Activated T-cell treated with anti-CD3 and anti-CD28 coated beads, Interleukin-2, amount 50 U/mL, for 48 hours (primary cell): ENCODE measurements around the gene CTDSP1.
A peak's percentile ranks its signal among the peaks of the same experiment; 100 is the strongest.

ENCODE experiments used
- DNase-seq, 2 experiments: peaks; one replicate each; pipeline ENCODE4 v3.0.0-alpha.2; 2020

CTDSP1 gene, protein sequence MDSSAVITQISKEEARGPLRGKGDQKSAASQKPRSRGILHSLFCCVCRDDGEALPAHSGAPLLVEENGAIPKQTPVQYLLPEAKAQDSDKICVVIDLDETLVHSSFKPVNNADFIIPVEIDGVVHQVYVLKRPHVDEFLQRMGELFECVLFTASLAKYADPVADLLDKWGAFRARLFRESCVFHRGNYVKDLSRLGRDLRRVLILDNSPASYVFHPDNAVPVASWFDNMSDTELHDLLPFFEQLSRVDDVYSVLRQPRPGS

DNA sequence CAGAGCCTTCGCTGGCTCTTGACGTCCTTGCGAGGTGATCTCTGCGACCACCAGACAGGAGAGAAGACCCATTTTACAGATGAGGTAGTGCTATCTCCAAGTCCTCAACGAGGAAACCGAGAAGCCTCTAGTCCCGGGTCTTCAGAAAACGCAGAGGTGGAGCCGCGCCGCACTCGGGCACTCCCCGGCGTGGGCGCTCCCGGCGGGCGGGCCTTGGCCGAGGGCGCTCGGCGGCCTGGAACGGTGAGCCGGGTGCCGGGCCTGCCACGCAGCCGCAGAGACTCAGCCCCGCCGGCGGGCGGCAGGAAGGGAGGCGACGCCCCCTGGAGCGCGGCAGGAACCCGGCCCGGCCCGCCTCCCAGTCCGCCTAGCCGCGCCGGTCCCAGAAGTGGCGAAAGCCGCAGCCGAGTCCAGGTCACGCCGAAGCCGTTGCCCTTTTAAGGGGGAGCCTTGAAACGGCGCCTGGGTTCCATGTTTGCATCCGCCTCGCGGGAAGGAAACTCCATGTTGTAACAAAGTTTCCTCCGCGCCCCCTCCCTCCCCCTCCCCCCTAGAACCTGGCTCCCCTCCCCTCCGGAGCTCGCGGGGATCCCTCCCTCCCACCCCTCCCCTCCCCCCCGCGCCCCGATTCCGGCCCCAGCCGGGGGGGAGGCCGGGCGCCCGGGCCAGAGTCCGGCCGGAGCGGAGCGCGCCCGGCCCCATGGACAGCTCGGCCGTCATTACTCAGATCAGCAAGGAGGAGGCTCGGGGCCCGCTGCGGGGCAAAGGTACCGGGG is at the start of gene CTDSP1:
TSS of gene CTDSP1 (plus strand) at position 478 of the 776 bp plus-strand sequence. CDS start at position 701, 223 bp downstream.
- DNase-seq, result peak; percentile 92 to 94

DNA sequence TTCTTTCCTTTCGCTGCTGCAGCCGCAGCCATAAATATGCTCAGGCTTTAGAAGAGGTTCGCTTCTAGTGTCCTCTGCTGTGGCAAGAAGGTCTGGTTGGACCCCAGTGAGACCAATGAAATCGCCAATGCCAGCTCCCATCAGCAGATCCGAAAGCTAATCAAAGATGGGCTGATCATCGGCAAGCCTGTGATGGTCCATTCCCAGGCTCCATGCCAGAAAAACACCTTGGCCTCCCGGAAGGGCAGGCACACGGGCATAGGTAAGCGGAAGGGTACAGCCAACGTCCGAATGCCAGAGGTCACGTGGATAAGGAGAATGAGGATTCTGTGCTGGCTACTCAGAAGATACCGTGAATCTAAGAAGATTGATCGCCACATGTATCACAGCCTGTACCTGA is 45.6 kb upstream of the CTDSP1 start:
- DNase-seq, result no peak

DNA sequence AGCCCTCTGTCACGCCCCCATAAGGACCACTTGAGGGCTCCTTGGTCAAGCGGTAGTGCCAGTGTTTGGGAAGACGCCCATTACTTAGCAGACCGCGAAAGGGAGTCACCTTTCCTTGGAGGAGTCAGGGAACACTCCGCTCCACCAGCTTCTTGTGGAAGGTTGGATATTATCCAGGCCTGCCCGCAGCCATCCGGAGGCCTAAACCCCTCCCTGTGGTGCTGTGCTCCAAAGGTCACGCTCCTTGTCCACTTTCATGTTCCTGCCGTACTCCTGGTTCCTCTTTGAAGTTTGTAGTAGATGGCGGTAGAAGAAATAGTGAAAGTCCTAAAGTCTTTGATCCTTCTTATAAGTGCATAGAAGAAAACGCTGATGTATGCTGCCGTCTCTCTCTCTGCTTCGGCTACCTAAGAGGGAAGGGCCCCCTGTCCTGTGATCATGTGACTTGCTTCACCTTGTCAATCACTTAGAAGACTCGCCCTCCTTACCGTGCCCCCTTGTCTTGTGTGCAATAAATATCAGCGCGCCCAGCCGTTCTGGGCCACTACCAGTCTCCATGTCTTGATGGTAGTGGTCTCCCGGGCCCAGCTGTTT is 44.7 kb upstream of the CTDSP1 start:
- DNase-seq, result no peak

DNA sequence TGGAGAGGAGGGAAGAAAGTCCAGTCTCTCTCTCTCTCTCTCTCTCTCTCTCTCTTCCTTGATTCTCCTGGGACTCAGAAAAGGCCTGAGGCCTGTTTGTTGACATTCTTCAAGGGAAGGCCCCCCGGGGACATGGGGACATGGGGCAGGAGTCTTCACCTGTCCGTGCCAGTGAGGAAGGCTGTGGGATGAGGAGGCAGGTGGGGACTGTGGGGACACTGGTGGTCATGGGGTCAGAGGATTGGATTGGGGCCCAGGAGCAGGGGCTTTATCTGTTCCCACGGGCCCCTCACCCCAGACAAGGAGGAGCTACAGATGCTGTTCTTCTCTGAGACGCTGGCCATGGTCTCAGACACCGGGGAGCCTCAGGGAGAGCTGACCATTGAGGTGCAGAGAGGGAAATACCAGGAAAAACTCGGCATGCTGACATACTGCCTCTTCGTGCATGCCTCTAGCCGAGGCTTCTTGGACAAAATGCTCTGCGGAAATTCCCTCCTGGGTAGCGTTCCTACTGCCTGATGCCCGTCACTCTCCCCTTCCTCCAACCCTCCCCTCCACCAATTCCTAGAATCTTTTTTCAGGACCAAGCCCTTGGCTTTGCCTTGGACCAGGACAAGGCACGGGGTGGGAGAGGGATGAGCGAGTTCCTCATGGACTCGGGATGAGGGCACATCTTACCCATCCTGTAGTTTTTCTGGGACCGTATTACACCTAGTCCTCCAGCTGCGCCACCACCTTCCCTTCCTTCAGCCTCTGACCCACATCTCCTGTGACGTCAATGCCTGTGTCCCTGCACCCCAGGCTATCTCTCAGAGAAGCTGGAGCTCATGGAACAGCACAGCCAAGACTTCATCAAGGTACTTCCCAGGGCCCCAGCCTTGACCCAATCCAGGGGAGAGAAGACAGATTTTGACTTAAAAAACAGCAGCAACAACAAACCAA is 42.2 kb upstream of the CTDSP1 start:
- no peak for DNase-seq

DNA sequence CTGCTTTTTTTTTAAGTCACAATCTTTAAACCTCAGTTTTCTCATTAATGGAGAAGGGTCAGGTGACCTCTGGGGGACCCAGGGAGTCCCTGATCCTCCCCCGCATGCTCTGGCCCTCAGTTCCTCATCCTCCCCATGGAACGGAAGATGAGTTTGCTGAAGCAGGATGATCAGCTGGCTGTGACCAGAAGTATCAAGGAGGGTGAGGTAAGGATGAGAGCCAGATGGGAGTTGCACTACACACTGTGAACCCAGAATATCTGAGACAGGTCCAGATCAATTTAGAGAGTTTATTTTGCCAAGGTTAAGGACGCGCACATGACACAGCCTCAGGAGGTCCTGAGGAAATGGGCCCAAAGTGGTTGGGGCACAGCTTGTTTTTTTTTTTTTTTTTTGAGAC is 39.2 kb upstream of the CTDSP1 start:
- DNase-seq, result no peak

DNA sequence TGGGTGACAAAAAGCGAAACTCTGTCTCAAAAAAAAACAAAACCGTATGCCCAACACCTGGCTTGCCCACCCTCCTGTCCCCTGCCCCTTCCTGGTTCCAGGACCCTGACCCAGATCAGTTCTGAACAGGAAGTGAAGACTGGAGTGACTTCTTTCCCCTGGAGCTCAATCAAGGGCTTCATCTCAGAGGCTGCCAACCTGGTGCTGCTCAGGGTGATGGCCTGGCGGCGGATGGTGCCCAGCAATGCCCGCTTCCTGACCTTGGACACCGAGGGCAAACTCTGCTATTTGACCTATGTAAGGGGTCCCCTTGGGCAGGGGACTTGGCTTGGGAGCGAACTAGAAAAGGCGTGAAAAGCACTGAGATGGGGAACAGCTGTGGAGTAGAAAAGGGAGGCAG is 37.1 kb upstream of the CTDSP1 start:
- no peak for DNase-seq

DNA sequence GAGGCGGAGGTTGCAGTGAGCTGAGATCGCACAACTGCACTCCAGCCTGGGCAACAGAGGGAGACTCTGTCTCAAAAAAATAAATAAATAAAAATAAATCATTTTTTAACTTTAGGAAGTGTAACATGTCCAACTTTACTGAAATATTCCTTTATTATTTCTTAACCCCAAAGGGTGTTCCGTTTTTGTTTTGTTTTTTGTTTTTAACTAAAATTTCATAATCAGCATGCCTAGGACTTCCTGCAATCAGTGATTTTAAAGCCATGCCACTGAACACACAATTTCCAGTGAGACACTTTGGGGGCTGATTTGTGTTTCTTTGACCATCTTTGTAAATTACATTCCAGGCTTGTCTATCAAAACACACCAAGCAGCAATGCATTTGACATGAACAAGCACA is 35.9 kb upstream of the CTDSP1 start:
- no peak for DNase-seq

DNA sequence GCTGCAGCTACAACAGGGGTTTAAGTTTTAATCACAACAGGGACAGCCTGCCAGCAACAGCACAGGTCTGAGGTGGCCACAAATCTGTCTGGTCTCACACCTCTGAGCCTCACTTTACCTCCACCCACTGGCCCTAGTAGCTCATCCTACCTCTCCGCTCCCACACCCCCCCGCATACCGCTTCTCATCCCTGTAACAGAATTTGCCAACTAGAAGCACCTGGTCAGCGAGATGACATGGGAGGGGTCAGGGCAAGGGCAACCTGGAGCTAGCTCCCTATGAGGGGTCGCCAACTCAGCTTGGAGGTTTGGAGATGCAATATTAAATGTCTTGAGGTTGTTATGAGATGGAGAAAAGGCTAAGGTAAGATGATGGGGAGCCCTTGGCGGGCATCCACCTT is 35.5 kb upstream of the CTDSP1 start:
- DNase-seq, result no peak

DNA sequence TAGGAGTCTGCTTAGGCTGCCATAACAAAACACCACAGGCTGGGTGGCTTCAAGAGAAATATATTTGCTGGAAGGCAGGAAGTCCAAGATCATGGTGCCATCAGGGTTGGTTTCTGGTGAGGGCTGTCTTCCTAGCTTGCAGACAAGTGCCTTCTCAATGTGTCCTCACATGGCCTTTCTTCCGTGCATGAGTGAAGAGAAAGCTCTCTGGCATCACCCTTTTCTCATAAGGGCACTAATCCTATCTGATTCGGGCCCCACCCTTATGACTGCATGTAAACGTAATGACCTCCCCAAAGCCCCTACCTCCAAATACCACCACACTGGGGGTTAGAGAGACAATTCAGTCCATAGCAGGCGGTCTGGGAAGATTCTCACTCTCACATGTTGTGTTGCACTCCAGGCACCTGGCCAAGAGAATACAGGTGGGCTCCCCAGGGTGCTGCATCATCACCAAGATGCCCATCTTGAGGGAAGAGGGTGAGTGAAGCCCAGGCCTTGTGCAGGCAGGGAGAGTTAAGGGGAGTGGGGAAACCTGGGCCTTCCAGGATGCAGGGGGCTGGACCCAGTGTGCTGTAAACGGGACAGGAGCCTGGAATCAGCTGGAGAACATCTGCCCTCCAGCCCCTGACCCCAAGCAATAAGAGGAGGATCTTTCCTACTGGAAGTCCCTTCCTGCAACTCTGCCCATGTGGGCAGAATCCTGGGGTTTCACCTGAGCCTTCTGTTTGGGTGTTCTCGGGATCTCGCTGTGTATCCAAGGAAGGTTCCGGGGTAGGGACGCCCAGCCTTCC is 32.9 kb upstream of the CTDSP1 start:
- DNase-seq, result no peak

DNA sequence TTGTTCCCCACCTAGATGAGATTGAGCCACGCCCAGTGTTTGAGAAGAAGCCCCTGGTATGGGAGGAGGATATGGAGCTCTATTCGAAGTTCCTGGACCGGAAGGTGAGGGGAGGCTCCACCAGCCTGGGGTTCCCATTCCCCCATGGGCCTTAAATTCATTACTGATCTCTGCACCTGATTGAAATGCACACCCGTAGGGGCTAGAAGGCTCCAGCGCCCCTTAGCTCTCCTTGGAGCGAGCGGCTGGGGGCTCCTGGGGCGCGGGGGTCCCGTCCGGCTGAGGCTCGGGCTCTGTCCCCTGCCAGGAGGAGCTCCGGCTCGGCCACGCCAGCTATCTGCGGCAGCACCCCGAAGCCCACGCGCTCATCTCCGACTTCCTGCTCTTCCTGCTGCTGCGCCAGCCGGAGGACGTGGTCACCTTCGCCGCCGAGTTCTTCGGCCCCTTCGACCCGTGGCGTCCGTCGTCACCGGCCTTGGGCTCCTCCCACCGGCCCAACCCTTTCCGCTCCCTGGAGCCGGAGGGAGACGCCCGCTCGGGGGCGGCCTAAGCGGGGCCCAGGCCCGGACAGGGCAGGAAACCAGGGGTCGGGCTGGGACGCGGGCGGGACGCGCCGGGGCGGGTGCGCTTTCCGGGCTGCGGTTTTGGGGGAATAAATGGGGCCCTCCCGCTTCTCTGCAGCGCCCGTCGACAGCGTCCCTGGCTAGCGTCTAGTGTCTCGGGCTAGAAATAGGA is 32.1 kb upstream of the CTDSP1 start:
- DNase-seq, result peak; percentile 81 to 85

DNA sequence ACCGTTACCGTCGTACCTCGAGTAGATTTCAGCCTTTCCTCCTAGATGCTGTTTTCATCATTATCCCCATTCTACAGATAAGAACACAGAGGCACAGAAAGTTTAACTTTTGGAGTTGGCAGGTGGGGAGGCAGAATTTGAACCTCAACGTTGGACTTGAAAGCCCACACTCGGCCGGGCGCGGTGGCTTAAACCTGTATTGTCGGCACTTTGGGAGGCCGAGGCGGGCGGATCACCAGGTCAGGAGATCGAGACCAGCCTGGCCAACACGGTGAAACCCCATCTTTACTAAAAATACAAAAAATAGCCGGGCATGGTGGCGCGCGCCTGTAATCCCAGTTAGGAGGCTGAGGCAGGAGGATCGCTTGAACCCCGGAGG is 31.5 kb upstream of the CTDSP1 start:
- DNase-seq, result no peak

DNA sequence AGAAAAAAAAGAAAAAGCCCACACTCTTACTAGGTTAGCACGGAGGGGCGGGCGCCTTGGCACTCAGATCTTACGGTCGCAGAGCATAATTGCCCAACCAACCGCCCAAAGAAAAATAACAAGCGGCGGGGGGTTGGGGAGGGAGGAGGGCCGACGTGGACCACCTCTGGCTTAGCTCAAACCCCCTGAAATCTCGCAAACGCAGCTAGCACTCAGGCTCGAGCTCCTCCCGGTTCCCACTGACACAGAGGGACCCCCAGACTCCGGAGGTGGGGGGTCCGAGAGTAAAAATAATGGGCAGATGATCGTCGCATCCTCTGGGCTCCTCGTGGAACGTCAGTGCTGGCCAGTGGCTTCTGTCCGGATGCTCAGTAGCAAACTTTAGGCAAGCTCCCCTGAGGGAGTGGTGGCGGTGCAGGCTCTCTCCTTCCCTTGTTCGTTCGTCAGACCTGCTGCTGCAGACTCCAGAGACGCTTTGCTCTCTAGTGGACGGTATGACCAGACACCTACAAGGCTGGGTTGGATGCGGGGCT is 31.0 kb upstream of the CTDSP1 start:
- DNase-seq, result no peak

DNA sequence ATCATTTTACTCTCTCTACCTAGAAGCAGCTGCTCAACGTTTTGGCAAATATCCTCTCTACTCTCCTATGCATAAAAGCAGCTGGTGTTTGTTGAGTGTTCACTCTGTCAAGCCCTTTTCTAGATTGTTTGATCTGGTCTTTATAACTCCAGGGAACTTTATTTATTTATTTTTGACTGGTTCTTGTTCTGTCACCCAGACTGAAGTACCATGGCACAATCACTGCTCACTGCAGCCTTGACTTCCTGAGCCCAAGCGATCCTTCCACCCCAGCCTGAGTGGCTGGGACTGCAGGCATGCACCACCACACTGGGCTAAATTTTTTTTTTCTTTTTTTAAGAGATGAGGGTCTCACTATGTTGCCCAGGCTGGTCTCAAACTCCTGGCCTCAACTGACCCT is 30.3 kb upstream of the CTDSP1 start:
- DNase-seq, result no peak

DNA sequence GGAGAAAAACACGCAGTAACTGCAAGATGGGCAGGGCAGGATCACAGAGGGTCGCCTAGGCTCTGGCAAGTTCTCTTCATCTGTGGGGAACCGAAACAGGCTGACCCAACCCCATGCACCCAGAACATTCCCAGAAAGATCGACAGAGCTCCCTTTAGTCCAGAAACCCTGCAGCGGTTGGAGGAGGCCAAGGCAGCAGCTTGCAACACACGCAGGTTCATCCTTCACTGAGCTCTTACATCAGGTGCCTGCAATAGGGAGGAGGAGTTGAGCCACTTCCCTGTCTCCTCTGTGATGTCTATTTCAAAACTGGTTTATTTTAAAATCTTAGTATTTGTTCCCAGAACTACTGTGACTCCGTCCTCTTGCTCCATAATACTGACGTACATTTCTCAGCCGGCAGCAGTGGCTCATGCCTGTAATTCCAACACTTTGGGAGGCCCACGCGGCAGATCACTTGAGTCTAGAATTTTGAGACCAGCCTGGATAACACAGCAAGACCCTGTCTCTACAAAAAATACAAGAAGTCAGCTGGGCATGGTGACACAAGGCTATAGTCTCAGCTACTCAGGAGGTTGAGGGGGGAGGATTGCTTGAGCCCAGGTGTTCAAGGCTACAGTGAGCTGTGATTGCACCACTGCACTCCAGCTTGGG is 29.1 kb upstream of the CTDSP1 start:
- DNase-seq, result no peak

DNA sequence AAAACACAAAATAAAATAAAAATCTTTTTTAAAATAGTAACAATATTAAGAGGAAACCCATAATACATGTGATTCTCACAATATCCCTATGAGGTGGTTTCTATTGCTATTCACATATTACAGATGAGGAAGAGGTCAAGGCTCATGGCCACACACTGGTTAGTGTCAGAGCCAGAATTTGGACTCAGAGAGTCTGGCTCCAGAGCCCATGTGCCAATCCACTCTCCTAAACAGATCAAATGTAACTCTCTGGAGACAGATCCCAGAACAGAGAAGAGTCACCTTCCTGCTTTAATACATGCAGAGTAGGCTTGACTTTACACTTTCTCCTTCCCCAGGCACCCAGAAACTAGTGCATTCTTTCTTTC is 27.7 kb upstream of the CTDSP1 start:
- no peak for DNase-seq

DNA sequence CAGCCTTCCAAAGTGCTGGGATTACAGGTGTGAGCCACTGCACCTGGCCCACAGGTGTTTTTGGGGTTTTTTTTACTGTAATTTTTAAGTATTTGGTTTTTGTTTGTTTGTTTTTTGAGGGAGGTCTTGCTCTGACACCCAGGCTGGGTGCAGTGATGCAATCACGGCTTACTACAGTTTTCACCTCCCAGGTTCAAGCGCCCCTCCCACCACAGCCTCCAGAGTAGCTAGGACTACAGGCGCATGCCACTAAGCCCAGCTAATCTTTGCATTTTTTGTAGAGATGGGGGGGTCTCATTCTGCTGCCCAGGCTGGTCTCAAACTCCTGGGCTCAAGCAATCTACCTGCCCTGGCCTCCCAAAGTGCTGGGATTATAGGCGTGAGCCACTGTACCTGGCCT is 24.9 kb upstream of the CTDSP1 start:
- DNase-seq, result no peak

DNA sequence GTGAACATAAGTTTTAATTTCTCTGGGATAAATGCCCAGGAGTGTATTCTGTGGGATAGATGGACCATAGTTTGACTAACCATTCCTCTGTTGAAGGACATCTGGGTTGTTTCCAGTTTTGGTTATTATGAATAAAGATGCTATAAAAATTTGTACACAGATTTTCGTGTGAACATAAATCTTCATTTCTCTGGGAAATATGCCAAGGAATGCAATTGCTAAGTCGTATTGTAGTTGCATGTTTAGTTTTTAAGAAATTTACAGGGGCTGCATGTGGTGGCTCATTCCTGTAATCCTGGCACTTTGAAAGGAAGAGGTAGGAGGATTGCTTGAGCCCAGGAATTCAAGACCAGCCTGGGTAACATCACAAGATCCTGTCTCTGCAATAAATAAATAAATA is 24.5 kb upstream of the CTDSP1 start:
- DNase-seq, result no peak

DNA sequence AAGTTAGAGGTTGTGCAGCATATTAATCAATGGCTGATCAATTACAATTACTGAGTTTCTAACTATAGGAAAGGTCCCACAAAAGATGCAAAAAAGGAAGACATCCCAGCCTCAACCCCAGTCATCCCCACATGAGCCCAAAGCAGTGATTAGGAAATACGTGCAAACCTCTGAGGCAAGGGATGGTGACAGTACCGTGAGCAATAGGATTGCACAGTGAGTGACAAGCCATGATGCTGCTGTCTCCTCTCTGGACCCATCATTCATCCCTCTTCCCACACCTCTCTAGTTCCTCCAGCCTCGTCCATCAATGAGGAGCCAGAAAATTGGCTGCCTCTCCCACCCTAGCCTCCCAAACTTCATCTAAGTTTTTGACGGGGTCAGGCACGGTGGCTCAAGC is 21.6 kb upstream of the CTDSP1 start:
- no peak for DNase-seq

DNA sequence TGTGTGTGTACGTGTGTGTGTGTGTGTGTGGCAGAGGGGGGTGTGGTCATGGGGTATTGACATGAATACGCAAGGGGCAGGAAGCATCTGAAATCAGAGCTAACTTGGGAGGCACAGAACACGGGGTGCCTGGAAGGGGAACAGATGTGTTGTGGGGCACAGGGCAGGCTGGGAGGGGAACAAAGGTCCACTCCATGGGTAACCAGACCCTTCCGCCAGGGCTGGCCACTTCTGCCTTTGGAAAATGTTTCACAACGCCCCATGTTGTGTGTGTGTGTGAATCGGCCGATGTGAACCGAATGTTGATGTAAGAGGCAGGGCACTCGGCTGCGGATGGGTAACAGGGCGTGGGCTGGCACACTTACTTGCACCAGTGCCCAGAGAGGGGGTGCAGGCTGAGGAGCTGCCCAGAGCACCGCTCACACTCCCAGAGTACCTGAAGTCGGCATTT is 17.7 kb upstream of the CTDSP1 start, which contains the start of gene SLC11A1:
TSS of gene SLC11A1 (plus strand) at position 358 of the 451 bp plus-strand sequence. CDS start 96 bp downstream, outside the sequence.
- no peak for DNase-seq

DNA sequence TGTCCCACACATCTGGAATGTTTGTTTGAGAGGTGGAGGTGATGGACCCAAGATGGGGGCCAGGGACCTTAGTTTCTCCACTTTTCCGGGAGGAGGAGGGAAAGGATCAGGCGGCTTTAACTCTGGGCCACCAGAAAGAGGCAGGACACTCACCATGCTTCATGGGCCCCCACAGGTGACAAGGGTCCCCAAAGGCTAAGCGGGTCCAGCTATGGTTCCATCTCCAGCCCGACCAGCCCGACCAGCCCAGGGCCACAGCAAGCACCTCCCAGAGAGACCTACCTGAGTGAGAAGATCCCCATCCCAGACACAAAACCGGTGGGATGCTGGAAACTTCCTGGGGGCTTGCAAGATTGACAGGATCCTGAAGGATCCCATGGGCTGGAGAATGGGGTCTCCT is 16.9 kb upstream of the CTDSP1 start:
- no peak for DNase-seq
